ENCODE results near the gene RPS27A. TPM values are rescaled to one million over a fixed set of nuclear protein-coding genes. Genes with fewer than 3 reads are reported as not detected.
"Not testable (repeated sequence)": the region's sequence is repeated elsewhere in the genome, so short reads cannot be mapped to it uniquely, and the experiment has no call there.

RPS27A gene
- total and polyA plus RNA-seq, 2 experiments from 2014 or later: 608 to 1,542 TPM

DNA sequence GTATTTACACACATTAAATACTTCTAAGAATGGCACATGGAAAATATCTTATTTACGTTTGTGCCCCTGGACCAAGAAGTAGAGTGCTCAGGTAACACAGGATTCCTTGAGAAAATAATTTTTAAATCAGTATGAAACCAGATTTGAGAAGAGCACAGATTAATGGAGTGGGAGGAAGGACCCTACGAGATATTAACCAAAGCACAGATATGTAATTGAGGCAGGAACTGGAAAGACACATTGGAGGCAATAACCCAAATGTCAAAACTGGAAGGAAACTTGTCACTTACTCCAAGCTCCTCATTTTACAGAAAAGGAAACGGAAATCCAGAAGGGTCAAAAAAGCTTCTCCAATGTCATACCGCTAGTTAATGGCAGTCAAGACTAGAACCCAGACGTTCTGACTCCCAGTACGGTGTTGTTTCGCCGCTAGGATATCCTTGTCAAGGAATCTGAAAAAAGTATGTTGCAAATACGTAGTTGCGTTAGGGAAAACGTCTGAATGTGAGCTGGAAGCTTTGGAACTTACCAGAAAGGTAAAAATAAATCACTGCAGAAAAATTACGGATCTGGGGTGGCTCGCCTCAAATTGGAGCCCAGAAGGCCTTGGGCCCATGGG, 35.9 kb downstream of the RPS27A start:
- H3K36me3 ChIP-seq (replicated peaks; ENCODE audit: insufficient read depth, low read depth): no peaks in the 10 kb centered on the region
- peaks cover 14% of the 10 kb centered on the region for H3K79me2 ChIP-seq
- H3K4me3 ChIP-seq: peak overlapping the region; percentile 54
- H3K4me1 ChIP-seq (ENCODE audit: insufficient read depth): peaks cover 9% of the 10 kb centered on the region
- no peaks in the 10 kb centered on the region for H3K9me3 ChIP-seq (ENCODE audit: low read depth)
- WGBS (ENCODE audit: low lambda C conversion rate, missing lambda C conversion rate): 19% methylated on average over 13 of the region's 13 CpGs
- no peaks in the 10 kb centered on the region for H3K27me3 ChIP-seq
- peak overlapping the region; percentile 97 for H2AFZ ChIP-seq
- no peaks in the 10 kb centered on the region for H3K9me2 ChIP-seq (replicated peaks; ENCODE audit: insufficient read depth)
- no peak for DNase-seq (ENCODE audit: low spot score)
- TF ChIP-seq, protein P1, sequence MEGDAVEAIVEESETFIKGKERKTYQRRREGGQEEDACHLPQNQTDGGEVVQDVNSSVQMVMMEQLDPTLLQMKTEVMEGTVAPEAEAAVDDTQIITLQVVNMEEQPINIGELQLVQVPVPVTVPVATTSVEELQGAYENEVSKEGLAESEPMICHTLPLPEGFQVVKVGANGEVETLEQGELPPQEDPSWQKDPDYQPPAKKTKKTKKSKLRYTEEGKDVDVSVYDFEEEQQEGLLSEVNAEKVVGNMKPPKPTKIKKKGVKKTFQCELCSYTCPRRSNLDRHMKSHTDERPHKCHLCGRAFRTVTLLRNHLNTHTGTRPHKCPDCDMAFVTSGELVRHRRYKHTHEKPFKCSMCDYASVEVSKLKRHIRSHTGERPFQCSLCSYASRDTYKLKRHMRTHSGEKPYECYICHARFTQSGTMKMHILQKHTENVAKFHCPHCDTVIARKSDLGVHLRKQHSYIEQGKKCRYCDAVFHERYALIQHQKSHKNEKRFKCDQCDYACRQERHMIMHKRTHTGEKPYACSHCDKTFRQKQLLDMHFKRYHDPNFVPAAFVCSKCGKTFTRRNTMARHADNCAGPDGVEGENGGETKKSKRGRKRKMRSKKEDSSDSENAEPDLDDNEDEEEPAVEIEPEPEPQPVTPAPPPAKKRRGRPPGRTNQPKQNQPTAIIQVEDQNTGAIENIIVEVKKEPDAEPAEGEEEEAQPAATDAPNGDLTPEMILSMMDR (IDR thresholded peaks at IDR 0.05; ENCODE audit: poor library complexity): no peak
- TF ChIP-seq EZH2 (IDR thresholded peaks at IDR 0.05; ENCODE audit: borderline replicate concordance): no peak
- TF ChIP-seq EZH2phosphoT487 (IDR thresholded peaks at IDR 0.05; ENCODE audit: low read depth, severe bottlenecking, unreplicated experiment): no peak
- no peaks in the 10 kb centered on the region for H4K20me1 ChIP-seq (ENCODE audit: insufficient read depth, poor library complexity, severe bottlenecking)
- peak overlapping the region; percentile 90 for H3K4me2 ChIP-seq
- H3K27ac ChIP-seq: peak overlapping the region; percentile 90

DNA sequence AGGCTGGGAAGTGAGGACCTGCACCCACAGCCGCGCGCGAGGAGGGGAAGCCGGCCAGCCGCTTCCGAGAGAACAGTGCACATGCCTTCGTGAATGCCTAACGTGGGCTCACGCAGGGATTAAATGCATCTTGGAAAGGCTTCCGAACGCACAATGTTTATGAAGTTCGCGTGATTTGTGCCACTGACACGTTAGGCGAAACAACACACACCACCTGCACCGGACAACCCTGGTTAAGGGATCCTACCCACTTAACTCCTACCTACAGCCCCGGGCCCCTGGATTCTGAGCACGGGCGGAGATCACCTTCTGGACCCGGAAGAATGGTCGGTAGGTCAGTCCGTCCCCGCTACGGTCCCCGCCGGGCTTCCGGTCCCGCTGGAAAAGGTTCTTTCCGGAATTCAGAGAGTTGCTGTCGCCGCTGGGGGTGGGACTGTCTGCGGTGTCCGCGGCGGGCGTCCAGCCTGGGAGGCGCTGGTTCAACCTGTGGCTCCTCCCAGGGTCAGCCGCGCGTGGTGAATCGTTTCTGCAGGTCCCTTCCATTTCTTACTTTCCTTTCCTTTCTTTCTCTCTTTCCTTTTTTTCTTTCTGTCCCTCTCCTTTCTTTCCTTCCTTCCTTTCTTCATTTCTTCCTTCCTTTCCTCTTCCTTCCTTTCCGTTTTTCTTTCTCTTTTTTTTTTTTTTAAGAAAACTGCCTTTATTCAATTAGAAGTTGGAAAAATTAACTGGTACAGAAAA, 36.6 kb downstream of the RPS27A start, which contains the start of gene MTIF2:
Gene MTIF2 (minus strand): TSS at position 325 of the 738 bp plus-strand sequence. CDS start 5,373 bp downstream, outside the sequence.
- H3K4me2 ChIP-seq: peak within 1 kb of the TSS; percentile 90
- peak; percentile 96 for DNase-seq (ENCODE audit: low spot score)
- no peaks in the 10 kb centered on the region for H3K9me3 ChIP-seq (ENCODE audit: low read depth)
- TF ChIP-seq EZH2 (IDR thresholded peaks at IDR 0.05; ENCODE audit: borderline replicate concordance) (no peak), EZH2phosphoT487 (IDR thresholded peaks at IDR 0.05; ENCODE audit: low read depth, severe bottlenecking, unreplicated experiment) (no peak)
- TF ChIP-seq, protein P1 (IDR thresholded peaks at IDR 0.05; ENCODE audit: poor library complexity): no peak
- H2AFZ ChIP-seq: peak within 1 kb of the TSS; percentile 98
- H3K4me3 ChIP-seq: peak within 1 kb of the TSS; percentile 73
- WGBS (ENCODE audit: low lambda C conversion rate, missing lambda C conversion rate): under 1% methylated on average over 43 of the region's 43 CpGs
- no peaks in the 10 kb centered on the region for H3K36me3 ChIP-seq (replicated peaks; ENCODE audit: insufficient read depth, low read depth)
- H3K27me3 ChIP-seq: no peaks in the 10 kb centered on the region
- H3K4me1 ChIP-seq (ENCODE audit: insufficient read depth): peaks cover 9% of the 10 kb centered on the region
- H4K20me1 ChIP-seq (ENCODE audit: insufficient read depth, poor library complexity, severe bottlenecking): no peaks in the 10 kb centered on the region
- peaks cover 14% of the 10 kb centered on the region for H3K79me2 ChIP-seq
- H3K27ac ChIP-seq: peak within 1 kb of the TSS; percentile 90
- H3K9me2 ChIP-seq (replicated peaks; ENCODE audit: insufficient read depth): no peaks in the 10 kb centered on the region

GRCh38 chr2:55269645-55269990, 37.1 kb downstream of the RPS27A start:
- H4K20me1 ChIP-seq (ENCODE audit: insufficient read depth, poor library complexity, severe bottlenecking): no peaks in the 10 kb centered on the region
- no peaks in the 10 kb centered on the region for H3K9me3 ChIP-seq (ENCODE audit: low read depth)
- peak overlapping the region; percentile 90 for H3K27ac ChIP-seq
- peak overlapping the region; percentile 98 for H2AFZ ChIP-seq
- no peak for DNase-seq (ENCODE audit: low spot score)
- peak overlapping the region; percentile 90 for H3K4me2 ChIP-seq
- TF ChIP-seq EZH2phosphoT487 (IDR thresholded peaks at IDR 0.05; ENCODE audit: low read depth, severe bottlenecking, unreplicated experiment): no peak
- TF ChIP-seq, protein P1 (IDR thresholded peaks at IDR 0.05; ENCODE audit: poor library complexity): no peak
- TF ChIP-seq EZH2 (IDR thresholded peaks at IDR 0.05; ENCODE audit: borderline replicate concordance): no peak
- H3K36me3 ChIP-seq (replicated peaks; ENCODE audit: insufficient read depth, low read depth): no peaks in the 10 kb centered on the region
- H3K79me2 ChIP-seq: peaks cover 14% of the 10 kb centered on the region
- no peaks in the 10 kb centered on the region for H3K27me3 ChIP-seq
- H3K4me3 ChIP-seq: peak overlapping the region; percentile 73
- no peaks in the 10 kb centered on the region for H3K9me2 ChIP-seq (replicated peaks; ENCODE audit: insufficient read depth)
- WGBS (ENCODE audit: low lambda C conversion rate, missing lambda C conversion rate): 71% methylated on average over 7 of the region's 7 CpGs
- H3K4me1 ChIP-seq (ENCODE audit: insufficient read depth): peaks cover 9% of the 10 kb centered on the region

GRCh38 chr2:55274346-55274745, 41.9 kb downstream of the RPS27A start:
- WGBS (ENCODE audit: low lambda C conversion rate, missing lambda C conversion rate): 91% methylated on average over 2 of the region's 2 CpGs
- H3K79me2 ChIP-seq; H3K36me3 ChIP-seq (replicated peaks; ENCODE audit: insufficient read depth, low read depth); H3K27me3 ChIP-seq; H4K20me1 ChIP-seq (ENCODE audit: insufficient read depth, poor library complexity, severe bottlenecking); H3K4me2 ChIP-seq; H2AFZ ChIP-seq; H3K4me3 ChIP-seq; H3K27ac ChIP-seq; H3K4me1 ChIP-seq (ENCODE audit: insufficient read depth); H3K9me2 ChIP-seq (replicated peaks; ENCODE audit: insufficient read depth); DNase-seq (ENCODE audit: low spot score); H3K9me3 ChIP-seq (ENCODE audit: low read depth): not testable (repeated sequence)
